Measurements from ENCODE around the gene NTM.

GRCh38 chr11:131717616-131718015, 347.2 kb downstream of the NTM start:
- no peak for TF ChIP-seq HOXA7 (CRISPR knock-in tag; IDR thresholded peaks at IDR 0.05; ENCODE audit: borderline replicate concordance)
- no peak for TF ChIP-seq CTCF (tag by site-specific recombination; IDR thresholded peaks at IDR 0.05)
- no peak for TF ChIP-seq ZNF221 (tag by site-specific recombination; IDR thresholded peaks at IDR 0.05; ENCODE audit: borderline replicate concordance)
- no peak for TF ChIP-seq ZNF580 (tag by site-specific recombination; IDR thresholded peaks at IDR 0.05)
- TF ChIP-seq ZNF18 (tag by site-specific recombination; IDR thresholded peaks at IDR 0.05) = no peak
- TF ChIP-seq ZFP37 (tag by site-specific recombination; IDR thresholded peaks at IDR 0.05) = no peak
- no peak for TF ChIP-seq PATZ1 (tag by site-specific recombination; IDR thresholded peaks at IDR 0.05)
- no peak for TF ChIP-seq ZNF223 (tag by site-specific recombination; IDR thresholded peaks at IDR 0.05)
- TF ChIP-seq, protein P1, sequence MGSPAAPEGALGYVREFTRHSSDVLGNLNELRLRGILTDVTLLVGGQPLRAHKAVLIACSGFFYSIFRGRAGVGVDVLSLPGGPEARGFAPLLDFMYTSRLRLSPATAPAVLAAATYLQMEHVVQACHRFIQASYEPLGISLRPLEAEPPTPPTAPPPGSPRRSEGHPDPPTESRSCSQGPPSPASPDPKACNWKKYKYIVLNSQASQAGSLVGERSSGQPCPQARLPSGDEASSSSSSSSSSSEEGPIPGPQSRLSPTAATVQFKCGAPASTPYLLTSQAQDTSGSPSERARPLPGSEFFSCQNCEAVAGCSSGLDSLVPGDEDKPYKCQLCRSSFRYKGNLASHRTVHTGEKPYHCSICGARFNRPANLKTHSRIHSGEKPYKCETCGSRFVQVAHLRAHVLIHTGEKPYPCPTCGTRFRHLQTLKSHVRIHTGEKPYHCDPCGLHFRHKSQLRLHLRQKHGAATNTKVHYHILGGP (tag by site-specific recombination; IDR thresholded peaks at IDR 0.05) = no peak
- TF ChIP-seq OSR2 (tag by site-specific recombination; IDR thresholded peaks at IDR 0.05) = no peak
- TF ChIP-seq ZNF48 (tag by site-specific recombination; IDR thresholded peaks at IDR 0.05) = no peak
- TF ChIP-seq, protein P2, sequence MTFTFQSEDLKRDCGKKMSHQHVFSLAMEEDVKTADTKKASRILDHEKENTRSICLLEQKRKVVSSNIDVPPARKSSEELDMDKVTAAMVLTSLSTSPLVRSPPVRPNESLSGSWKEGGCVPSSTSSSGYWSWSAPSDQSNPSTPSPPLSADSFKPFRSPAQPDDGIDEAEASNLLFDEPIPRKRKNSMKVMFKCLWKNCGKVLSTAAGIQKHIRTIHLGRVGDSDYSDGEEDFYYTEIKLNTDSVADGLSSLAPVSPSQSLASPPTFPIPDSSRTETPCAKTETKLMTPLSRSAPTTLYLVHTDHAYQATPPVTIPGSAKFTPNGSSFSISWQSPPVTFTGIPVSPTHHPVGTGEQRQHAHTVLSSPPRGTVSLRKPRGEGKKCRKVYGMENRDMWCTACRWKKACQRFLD (tag by site-specific recombination; IDR thresholded peaks at IDR 0.05) = no peak
- TF ChIP-seq PRDM1 (tag by site-specific recombination; IDR thresholded peaks at IDR 0.05) = no peak
- TF ChIP-seq ZNF600 (tag by site-specific recombination; IDR thresholded peaks at IDR 0.05) = no peak

Measured in HEK293 (cell line).